Hepatocyte (in vitro differentiated cells): ENCODE data around the gene LRRC43. TPM values are rescaled to one million over a fixed set of nuclear protein-coding genes. Genes with fewer than 3 reads are reported as not detected.
A peak's percentile ranks its signal among the peaks of the same experiment; 100 is the strongest.

Experiments
- DNase-seq: peaks from one replicate; pipeline ENCODE4 v3.0.0-alpha.2; 2016; ENCODE audit warnings: low spot score
- H2AFZ ChIP-seq: fragments of 200-600 bp; sonication (generic); 2 replicates; pipeline ENCODE4 v1.6.0; 2016; ENCODE audit warnings: antibody characterized with exemption, mild to moderate bottlenecking
- H3K27ac ChIP-seq: fragments of 200-600 bp; sonication (generic); 2 replicates; pipeline ENCODE4 v1.5.1; 2016; ENCODE audit warnings: mild to moderate bottlenecking
- H3K27me3 ChIP-seq: fragments of 200-600 bp; sonication (generic); 2 replicates; pipeline ENCODE4 v1.6.1; 2016
- H3K36me3 ChIP-seq: fragments of 200-600 bp; sonication (generic); replicated peaks from 2 replicates; pipeline ENCODE4 v1.5.1; 2016; ENCODE audit warnings: low read depth; ENCODE audit not compliant: insufficient read depth
- H3K4me1 ChIP-seq: fragments of 200-600 bp; sonication (generic); 2 replicates; pipeline ENCODE4 v1.5.1; 2016; ENCODE audit warnings: mild to moderate bottlenecking, moderate library complexity; ENCODE audit not compliant: insufficient read depth
- H3K4me2 ChIP-seq: fragments of 200-600 bp; sonication (generic); 2 replicates; pipeline ENCODE4 v1.6.0; 2016
- H3K4me3 ChIP-seq: fragments of 200-600 bp; sonication (generic); 2 replicates; pipeline ENCODE4 v1.5.1; 2016; ENCODE audit warnings: mild to moderate bottlenecking
- H3K79me2 ChIP-seq: fragments of 200-600 bp; sonication (generic); 2 replicates; pipeline ENCODE4 v1.6.0; 2017; ENCODE audit warnings: mild to moderate bottlenecking
- H3K9me2 ChIP-seq: fragments of 200-600 bp; sonication (generic); replicated peaks from 2 replicates; pipeline ENCODE4 v1.6.0; 2017; ENCODE audit warnings: mild to moderate bottlenecking; ENCODE audit not compliant: insufficient read depth
- H3K9me3 ChIP-seq: fragments of 200-600 bp; sonication (generic); 2 replicates; pipeline ENCODE4 v1.5.1; 2016; ENCODE audit warnings: low read depth, mild to moderate bottlenecking
- H4K20me1 ChIP-seq: fragments of 200-600 bp; sonication (generic); 2 replicates; pipeline ENCODE4 v1.6.0; 2016; ENCODE audit warnings: mild to moderate bottlenecking; ENCODE audit not compliant: insufficient read depth, poor library complexity, severe bottlenecking
- EZH2 ChIP-seq: fragments of 200-600 bp; sonication (generic); IDR thresholded peaks from 2 replicates; pipeline ENCODE4 v1.6.1; 2016; ENCODE audit warnings: antibody characterized with exemption, mild to moderate bottlenecking, borderline replicate concordance
- EZH2phosphoT487 ChIP-seq: fragments of 200-600 bp; sonication (generic); IDR thresholded peaks from one replicate; pipeline ENCODE4 v1.6.1; 2018; ENCODE audit warnings: antibody characterized with exemption, mild to moderate bottlenecking, low read depth, moderate library complexity; ENCODE audit not compliant: unreplicated experiment, severe bottlenecking
- WGBS: methylation state at CpG from one replicate; pipeline ENCODE4 v1.1.6; 2016; ENCODE audit warnings: low lambda C conversion rate; ENCODE audit errors: missing lambda C conversion rate; 5-methylcytosine and 5-hydroxymethylcytosine counted together
- polyA plus RNA-seq: library from polyadenylated mRNA; unstranded; fragments of >200 nt; fragmentation: Nextera tagmentation; extraction: Ambion mirVana; gene quantifications from 2 replicates; pipeline ENCODE4 v1.2.1, GENCODE V29; 2016
- total RNA-seq: library from RNA; depleted of rRNA; stranded (reverse); fragments of >200 nt; gene quantifications from 2 replicates; pipeline ENCODE4 v1.2.3, GENCODE V29; 2014
- TF ChIP-seq, protein P1 (sequence below): fragments of 200-600 bp; sonication (generic); IDR thresholded peaks from 2 replicates; pipeline ENCODE4 v1.5.1; 2016; ENCODE audit warnings: antibody characterized with exemption, mild to moderate bottlenecking; ENCODE audit not compliant: poor library complexity

Gene LRRC43
- total and polyA plus RNA-seq, 2 experiments from 2014 or later, result 1.7 TPM

DNA sequence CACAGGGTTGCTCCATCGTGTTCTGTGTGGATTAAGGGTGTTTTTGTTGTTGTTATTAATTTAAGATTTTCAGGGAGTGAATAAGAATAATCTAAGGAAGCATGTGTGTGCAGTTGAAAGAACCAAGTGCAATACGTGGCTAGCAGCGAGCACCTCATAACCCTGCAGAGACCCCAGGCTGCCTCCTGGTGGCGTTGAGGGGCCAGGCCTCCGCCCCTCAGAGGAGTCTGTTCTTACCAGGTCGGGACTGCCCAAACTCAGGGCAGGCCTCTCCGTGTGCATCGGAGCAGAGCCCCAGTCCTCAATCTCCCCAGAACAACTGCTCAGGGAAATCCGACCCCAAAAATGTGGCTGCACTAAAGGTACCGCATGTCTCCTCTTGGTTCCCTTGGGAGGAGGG, 45.7 kb upstream of the LRRC43 start:
- no peak overlapping the region for H3K4me3 ChIP-seq
- no peak overlapping the region for H2AFZ ChIP-seq
- no peaks in the 10 kb centered on the region for H4K20me1 ChIP-seq
- TF ChIP-seq EZH2phosphoT487, result no peak
- TF ChIP-seq, protein P1, sequence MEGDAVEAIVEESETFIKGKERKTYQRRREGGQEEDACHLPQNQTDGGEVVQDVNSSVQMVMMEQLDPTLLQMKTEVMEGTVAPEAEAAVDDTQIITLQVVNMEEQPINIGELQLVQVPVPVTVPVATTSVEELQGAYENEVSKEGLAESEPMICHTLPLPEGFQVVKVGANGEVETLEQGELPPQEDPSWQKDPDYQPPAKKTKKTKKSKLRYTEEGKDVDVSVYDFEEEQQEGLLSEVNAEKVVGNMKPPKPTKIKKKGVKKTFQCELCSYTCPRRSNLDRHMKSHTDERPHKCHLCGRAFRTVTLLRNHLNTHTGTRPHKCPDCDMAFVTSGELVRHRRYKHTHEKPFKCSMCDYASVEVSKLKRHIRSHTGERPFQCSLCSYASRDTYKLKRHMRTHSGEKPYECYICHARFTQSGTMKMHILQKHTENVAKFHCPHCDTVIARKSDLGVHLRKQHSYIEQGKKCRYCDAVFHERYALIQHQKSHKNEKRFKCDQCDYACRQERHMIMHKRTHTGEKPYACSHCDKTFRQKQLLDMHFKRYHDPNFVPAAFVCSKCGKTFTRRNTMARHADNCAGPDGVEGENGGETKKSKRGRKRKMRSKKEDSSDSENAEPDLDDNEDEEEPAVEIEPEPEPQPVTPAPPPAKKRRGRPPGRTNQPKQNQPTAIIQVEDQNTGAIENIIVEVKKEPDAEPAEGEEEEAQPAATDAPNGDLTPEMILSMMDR, result no peak
- 72% methylated on average over 10 of the region's 10 CpGs for WGBS
- no peaks in the 10 kb centered on the region for H3K9me2 ChIP-seq
- H3K79me2 ChIP-seq, result no peaks in the 10 kb centered on the region
- no peaks in the 10 kb centered on the region for H3K27me3 ChIP-seq
- H3K9me3 ChIP-seq, result no peaks in the 10 kb centered on the region
- no peaks in the 10 kb centered on the region for H3K4me1 ChIP-seq
- no peak overlapping the region for H3K27ac ChIP-seq
- H3K4me2 ChIP-seq, result no peak overlapping the region
- no peak for DNase-seq
- H3K36me3 ChIP-seq, result no peaks in the 10 kb centered on the region

DNA sequence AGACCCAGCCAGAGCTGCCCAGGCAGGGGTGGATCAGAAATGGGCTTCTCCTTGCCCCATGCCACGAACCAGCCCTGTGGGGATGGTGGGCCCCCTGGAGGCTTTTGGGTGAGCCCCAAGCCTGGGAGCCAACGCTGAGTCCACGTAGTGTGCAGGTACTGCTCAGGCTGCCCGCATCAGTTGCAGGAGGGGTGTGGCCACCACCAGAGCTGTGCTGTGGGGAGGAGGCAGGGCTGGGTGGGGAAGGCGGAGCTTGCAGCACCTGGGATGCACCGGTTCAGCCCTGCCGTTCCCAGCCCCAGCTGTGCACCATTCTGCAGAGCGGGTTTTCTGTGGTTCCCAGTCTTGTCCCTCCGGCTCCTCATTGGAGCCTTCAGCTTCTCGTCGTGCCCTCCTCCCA, 45.2 kb upstream of the LRRC43 start:
- H3K27ac ChIP-seq, result no peak overlapping the region
- no peak overlapping the region for H3K4me2 ChIP-seq
- H3K4me3 ChIP-seq, result no peak overlapping the region
- 76% methylated on average over 11 of the region's 11 CpGs for WGBS
- no peaks in the 10 kb centered on the region for H3K27me3 ChIP-seq
- TF ChIP-seq, protein P1, result no peak
- no peak for TF ChIP-seq EZH2phosphoT487
- no peaks in the 10 kb centered on the region for H3K4me1 ChIP-seq
- no peaks in the 10 kb centered on the region for H4K20me1 ChIP-seq
- H2AFZ ChIP-seq, result no peak overlapping the region
- no peaks in the 10 kb centered on the region for H3K9me2 ChIP-seq
- peak; percentile 43 for DNase-seq
- no peaks in the 10 kb centered on the region for H3K79me2 ChIP-seq
- H3K36me3 ChIP-seq, result no peaks in the 10 kb centered on the region
- H3K9me3 ChIP-seq, result no peaks in the 10 kb centered on the region

DNA sequence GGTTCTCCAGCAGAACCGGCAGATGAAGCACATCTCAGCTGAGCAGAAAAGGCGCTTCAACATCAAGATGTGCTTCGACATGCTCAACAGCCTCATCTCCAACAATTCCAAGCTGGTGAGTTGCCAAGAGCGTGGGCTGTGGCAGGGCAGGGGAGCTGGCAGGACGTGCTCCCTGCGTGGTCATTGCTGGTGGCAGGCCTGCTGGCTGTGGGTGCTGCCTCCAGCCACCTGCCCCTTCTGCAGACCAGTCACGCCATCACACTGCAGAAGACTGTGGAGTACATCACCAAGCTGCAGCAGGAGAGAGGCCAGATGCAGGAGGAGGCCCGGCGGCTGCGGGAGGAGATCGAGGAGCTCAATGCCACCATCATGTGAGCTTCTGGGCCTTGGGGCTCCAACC, 44.7 kb upstream of the LRRC43 start:
- no peaks in the 10 kb centered on the region for H3K27me3 ChIP-seq
- no peaks in the 10 kb centered on the region for H3K9me3 ChIP-seq
- no peak for TF ChIP-seq EZH2phosphoT487
- no peak for TF ChIP-seq EZH2
- TF ChIP-seq, protein P1, result no peak
- no peaks in the 10 kb centered on the region for H4K20me1 ChIP-seq
- H3K9me2 ChIP-seq, result no peaks in the 10 kb centered on the region
- no peaks in the 10 kb centered on the region for H3K4me1 ChIP-seq
- H3K27ac ChIP-seq, result no peak overlapping the region
- peak; percentile 3 for DNase-seq
- no peak overlapping the region for H3K4me3 ChIP-seq
- H3K4me2 ChIP-seq, result no peak overlapping the region
- 99% methylated on average over 11 of the region's 11 CpGs for WGBS
- no peaks in the 10 kb centered on the region for H3K79me2 ChIP-seq
- H3K36me3 ChIP-seq, result no peaks in the 10 kb centered on the region
- H2AFZ ChIP-seq, result no peak overlapping the region

DNA sequence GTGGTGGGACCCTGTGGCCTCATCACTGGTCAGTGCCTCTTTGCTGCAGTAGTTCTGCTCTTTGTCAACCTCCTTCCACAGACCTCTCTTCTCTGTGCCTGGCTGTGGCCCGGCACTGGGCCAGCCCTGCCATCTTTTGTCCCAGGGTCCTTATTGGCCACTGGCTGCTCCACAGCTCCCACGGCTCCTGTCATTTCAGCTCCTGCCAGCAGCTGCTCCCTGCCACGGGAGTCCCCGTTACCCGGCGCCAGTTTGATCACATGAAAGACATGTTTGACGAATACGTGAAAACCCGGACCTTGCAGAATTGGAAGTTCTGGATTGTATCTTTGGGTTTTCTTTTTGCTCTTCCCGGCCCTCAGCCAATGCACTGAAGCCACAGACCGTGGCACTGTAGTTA, 44.3 kb upstream of the LRRC43 start:
- Histone ChIP-seq H3K4me2 (no peak overlapping the region), H3K4me1 (no peaks in the 10 kb centered on the region), H4K20me1 (no peaks in the 10 kb centered on the region), H3K79me2 (no peaks in the 10 kb centered on the region), H3K4me3 (no peak overlapping the region), H3K36me3 (no peaks in the 10 kb centered on the region), H3K9me3 (no peaks in the 10 kb centered on the region), H2AFZ (no peak overlapping the region), H3K9me2 (no peaks in the 10 kb centered on the region), H3K27ac (no peak overlapping the region), H3K27me3 (no peaks in the 10 kb centered on the region)
- WGBS, result 94% methylated on average over 11 of the region's 11 CpGs
- no peak for DNase-seq
- TF ChIP-seq, protein P1, result no peak
- TF ChIP-seq EZH2 (no peak), EZH2phosphoT487 (no peak)
